H9 (cell line): ENCODE data around the gene CD300E. TPM values are rescaled to one million over a fixed set of nuclear protein-coding genes. Genes with fewer than 3 reads are reported as not detected.

Experiments used
- DNase-seq: peaks from one replicate; pipeline ENCODE4 v3.0.0-alpha.2; 2017
- H2AFZ ChIP-seq: one replicate; pipeline ENCODE4 v1.6.1; 2013; ENCODE audit warnings: mild to moderate bottlenecking, low read length, control low read depth, moderate library complexity
- H2AK5ac ChIP-seq: 2 replicates; pipeline ENCODE4 v1.6.1; 2013; ENCODE audit warnings: low read length, control low read depth, mixed read lengths; ENCODE audit not compliant: insufficient read length
- H2BK120ac ChIP-seq: one replicate; pipeline ENCODE4 v1.6.1; 2013; ENCODE audit warnings: low read depth, mild to moderate bottlenecking, low read length, control low read depth, inconsistent platforms; ENCODE audit not compliant: poor library complexity, severe bottlenecking
- H2BK12ac ChIP-seq: 2 replicates; pipeline ENCODE4 v1.6.1; 2013; ENCODE audit warnings: low read length, control low read depth, mixed read lengths, low read depth; ENCODE audit not compliant: insufficient read length
- H2BK15ac ChIP-seq: 2 replicates; pipeline ENCODE4 v1.6.1; 2013; ENCODE audit warnings: low read depth, low read length, control low read depth
- H2BK20ac ChIP-seq: one replicate; pipeline ENCODE4 v1.6.1; 2013; ENCODE audit warnings: low read depth, mild to moderate bottlenecking, low read length, control low read depth, inconsistent platforms; ENCODE audit not compliant: poor library complexity, severe bottlenecking
- H2BK5ac ChIP-seq: 2 replicates; pipeline ENCODE4 v1.6.1; 2013; ENCODE audit warnings: low read length, control low read depth, mixed read lengths; ENCODE audit not compliant: insufficient read length
- H3K14ac ChIP-seq: 2 replicates; pipeline ENCODE4 v1.6.1; 2013; ENCODE audit warnings: low read length, control low read depth; ENCODE audit not compliant: insufficient read depth
- H3K18ac ChIP-seq: 2 replicates; pipeline ENCODE4 v1.6.1; 2013; ENCODE audit warnings: low read depth, mild to moderate bottlenecking, mixed read lengths, low read length, control low read depth; ENCODE audit not compliant: insufficient read length
- H3K23ac ChIP-seq: 2 replicates; pipeline ENCODE4 v1.6.1; 2013; ENCODE audit warnings: low read length, control low read depth, mixed read lengths, low read depth; ENCODE audit not compliant: insufficient read length
- H3K23me2 ChIP-seq: 2 replicates; pipeline ENCODE4 v1.6.1; 2013; ENCODE audit warnings: low read depth, mild to moderate bottlenecking, mixed read lengths, low read length, control low read depth; ENCODE audit not compliant: insufficient read length, poor library complexity, severe bottlenecking
- H3K27ac ChIP-seq: 2 replicates; pipeline ENCODE4 v1.5.1; 2013; ENCODE audit warnings: low read length, control low read depth, mixed read lengths, low read depth; ENCODE audit not compliant: insufficient read length
- H3K27me3 ChIP-seq: 2 replicates; pipeline ENCODE4 v1.6.1; 2013; ENCODE audit warnings: low read length, control low read depth, inconsistent platforms; ENCODE audit not compliant: insufficient read depth
- H3K4ac ChIP-seq: 2 replicates; pipeline ENCODE4 v1.6.1; 2013; ENCODE audit warnings: low read depth, mild to moderate bottlenecking, control low read depth, inconsistent platforms, low read length, moderate library complexity
- H3K4me1 ChIP-seq: 2 replicates; pipeline ENCODE4 v1.6.1; 2013; ENCODE audit warnings: low read length, control low read depth, inconsistent platforms; ENCODE audit not compliant: insufficient read depth
- H3K4me2 ChIP-seq: 2 replicates; pipeline ENCODE4 v1.6.1; 2013; ENCODE audit warnings: low read length, control low read depth, mixed read lengths; ENCODE audit not compliant: insufficient read length, insufficient read depth
- H3K56ac ChIP-seq: 2 replicates; pipeline ENCODE4 v1.6.1; 2013; ENCODE audit warnings: low read depth, mild to moderate bottlenecking, mixed read lengths, low read length, control low read depth; ENCODE audit not compliant: insufficient read length
- H3K79me1 ChIP-seq: 2 replicates; pipeline ENCODE4 v1.6.1; 2013; ENCODE audit warnings: low read depth, mild to moderate bottlenecking, moderate library complexity, low read length, control low read depth, inconsistent platforms; ENCODE audit not compliant: insufficient read depth, poor library complexity, severe bottlenecking
- H3K79me2 ChIP-seq: 2 replicates; pipeline ENCODE4 v1.6.1; 2013; ENCODE audit warnings: low read length, control low read depth, inconsistent platforms; ENCODE audit not compliant: insufficient read depth
- H3K9ac ChIP-seq: 2 replicates; pipeline ENCODE4 v1.6.1; 2013; ENCODE audit warnings: low read length, control low read depth, mixed read lengths; ENCODE audit not compliant: insufficient read length; ENCODE audit errors: extremely low read depth
- H3K9me3 ChIP-seq: one replicate; pipeline ENCODE4 v1.6.1; 2013; ENCODE audit warnings: low read depth, low read length, inconsistent platforms; ENCODE audit not compliant: control insufficient read depth
- H3T11ph ChIP-seq: one replicate; pipeline ENCODE4 v1.6.1; 2013; ENCODE audit warnings: mild to moderate bottlenecking, low read length, control low read depth, inconsistent platforms
- H4K20me1 ChIP-seq: one replicate; pipeline ENCODE4 v1.6.1; 2013; ENCODE audit not compliant: control insufficient read depth, insufficient read length, insufficient read depth
- H4K5ac ChIP-seq: 2 replicates; pipeline ENCODE4 v1.6.1; 2013; ENCODE audit warnings: low read depth, mild to moderate bottlenecking, mixed read lengths, low read length, control low read depth; ENCODE audit not compliant: insufficient read length
- H4K8ac ChIP-seq: replicated peaks from 2 replicates; pipeline ENCODE4 v1.6.1; 2013; ENCODE audit warnings: low read length, control low read depth, mixed read lengths, low read depth; ENCODE audit not compliant: insufficient read length
- H4K91ac ChIP-seq: 2 replicates; pipeline ENCODE4 v1.6.1; 2013; ENCODE audit warnings: low read depth, mild to moderate bottlenecking, moderate library complexity, mixed read lengths, low read length, control low read depth; ENCODE audit not compliant: insufficient read length
- H3K27ac Mint-ChIP-seq, 3 experiments: 2 replicates in 2 of 3; 3 replicates in 1 of 3; pipeline ENCODE4 v1.8.0; 2020 to 2021; ENCODE audit warnings: mixed read lengths in 3 of 3, mild to moderate bottlenecking in 1 of 3, moderate library complexity in 1 of 3
- H3K27me3 Mint-ChIP-seq: 2 replicates; pipeline ENCODE4 v1.8.0; 2021; ENCODE audit warnings: low read depth, mild to moderate bottlenecking, moderate library complexity, mixed read lengths
- H3K36me3 Mint-ChIP-seq, 3 experiments: 2 replicates in 2 of 3; 3 replicates in 1 of 3; pipeline ENCODE4 v1.8.0; 2020 to 2021; ENCODE audit warnings: low read depth in 3 of 3, mixed read lengths in 3 of 3; ENCODE audit not compliant: insufficient read depth in 1 of 3
- H3K4me1 Mint-ChIP-seq, 2 experiments: 2 replicates each; pipeline ENCODE4 v1.8.0; 2020; ENCODE audit warnings: mixed read lengths in 2 of 2
- H3K4me3 Mint-ChIP-seq, 2 experiments: 2 replicates in 1 of 2; 3 replicates in 1 of 2; pipeline ENCODE4 v1.8.0; 2020 to 2021; ENCODE audit warnings: mild to moderate bottlenecking in 2 of 2, mixed read lengths in 2 of 2, moderate library complexity in 1 of 2
- H3K9me3 Mint-ChIP-seq, 2 experiments: 2 replicates in 1 of 2; 3 replicates in 1 of 2; pipeline ENCODE4 v1.8.0; 2020; ENCODE audit warnings: mild to moderate bottlenecking in 2 of 2, mixed read lengths in 2 of 2, moderate library complexity in 1 of 2
- WGBS: extraction: QIAGEN DNeasy Blood & Tissue Kit; methylation state at CpG from one replicate; pipeline ENCODE4 v1.1.7; 2013; ENCODE audit warnings: missing lambda C conversion rate, low lambda C conversion rate, mixed read lengths; ENCODE audit not compliant: insufficient read length; ENCODE audit errors: extremely low coverage; 5-methylcytosine and 5-hydroxymethylcytosine counted together
- total RNA-seq: library from RNA; stranded (reverse); gene quantifications from 2 replicates; pipeline ENCODE4 v1.2.1, GENCODE V29; 2021
- TF ChIP-seq, protein P1 (sequence below): fragments of 200-600 bp; sonication (generic); conservative IDR thresholded peaks from 3 replicates; pipeline ENCODE4 v1.8.0; 2021; ENCODE audit warnings: antibody characterized with exemption, mild to moderate bottlenecking

Gene CD300E
- total RNA-seq, 1 experiment from 2014 or later, result not detected

DNA sequence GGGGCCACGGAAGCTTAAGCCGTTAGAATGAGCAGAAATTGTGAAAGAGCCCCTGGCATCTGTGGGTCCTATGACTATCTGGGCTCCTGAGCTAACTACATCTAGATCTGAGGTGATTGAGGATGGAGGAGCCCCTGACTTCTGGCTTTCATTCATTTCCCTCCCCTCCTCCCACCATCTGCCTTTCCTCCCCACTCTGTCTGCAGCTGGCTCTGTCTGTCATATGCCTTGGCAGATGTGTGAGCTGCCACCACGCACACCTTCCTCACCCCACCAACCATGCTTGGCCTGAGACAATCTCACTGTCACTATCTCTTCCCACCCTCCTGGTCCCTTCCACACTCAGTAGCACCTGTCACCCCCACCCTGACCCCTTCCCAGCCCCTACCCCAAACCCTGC is 5.1 kb downstream of the CD300E start:
- Histone ChIP-seq H3K23ac (no peak overlapping the region), H3K56ac (no peak overlapping the region), H3K79me2 (no peaks in the 10 kb centered on the region), H3K4ac (no peak overlapping the region), H4K20me1 (no peaks in the 10 kb centered on the region), H3K18ac (no peak overlapping the region), H3K4me1 (no peaks in the 10 kb centered on the region), H3K27ac (no peak overlapping the region), H2BK12ac (no peak overlapping the region), H2AK5ac (no peak overlapping the region), H3T11ph (no peak overlapping the region), H4K91ac (no peak overlapping the region), H2AFZ (no peak overlapping the region), H3K4me2 (no peak overlapping the region), H3K9ac (no peak overlapping the region), H4K8ac (no peak overlapping the region), H2BK120ac (no peak overlapping the region), H3K27me3 (0 out of 2 replicates have a peak, but pooled peaks cover 4% of the 10 kb centered on the region), H3K14ac (no peak overlapping the region), H2BK15ac (no peak overlapping the region), H2BK20ac (no peak overlapping the region), H3K79me1 (no peaks in the 10 kb centered on the region), H2BK5ac (no peak overlapping the region), H3K23me2 (no peaks in the 10 kb centered on the region), H4K5ac (no peak overlapping the region), H3K9me3 (no peaks in the 10 kb centered on the region)
- H3K4me3 Mint-ChIP-seq, result no peak overlapping the region
- peaks cover 0 to 2% of the 10 kb centered on the region in 2 experiments; a peak in 1 of 5 replicates for H3K9me3 Mint-ChIP-seq
- H3K36me3 Mint-ChIP-seq, result no peaks in the 10 kb centered on the region
- no peak overlapping the region for H3K27ac Mint-ChIP-seq
- TF ChIP-seq, protein P1, sequence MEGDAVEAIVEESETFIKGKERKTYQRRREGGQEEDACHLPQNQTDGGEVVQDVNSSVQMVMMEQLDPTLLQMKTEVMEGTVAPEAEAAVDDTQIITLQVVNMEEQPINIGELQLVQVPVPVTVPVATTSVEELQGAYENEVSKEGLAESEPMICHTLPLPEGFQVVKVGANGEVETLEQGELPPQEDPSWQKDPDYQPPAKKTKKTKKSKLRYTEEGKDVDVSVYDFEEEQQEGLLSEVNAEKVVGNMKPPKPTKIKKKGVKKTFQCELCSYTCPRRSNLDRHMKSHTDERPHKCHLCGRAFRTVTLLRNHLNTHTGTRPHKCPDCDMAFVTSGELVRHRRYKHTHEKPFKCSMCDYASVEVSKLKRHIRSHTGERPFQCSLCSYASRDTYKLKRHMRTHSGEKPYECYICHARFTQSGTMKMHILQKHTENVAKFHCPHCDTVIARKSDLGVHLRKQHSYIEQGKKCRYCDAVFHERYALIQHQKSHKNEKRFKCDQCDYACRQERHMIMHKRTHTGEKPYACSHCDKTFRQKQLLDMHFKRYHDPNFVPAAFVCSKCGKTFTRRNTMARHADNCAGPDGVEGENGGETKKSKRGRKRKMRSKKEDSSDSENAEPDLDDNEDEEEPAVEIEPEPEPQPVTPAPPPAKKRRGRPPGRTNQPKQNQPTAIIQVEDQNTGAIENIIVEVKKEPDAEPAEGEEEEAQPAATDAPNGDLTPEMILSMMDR, result no peak
- H3K4me1 Mint-ChIP-seq, result no peaks in the 10 kb centered on the region
- no CpG with 5 or more reads among the region's 3 CpGs for WGBS
- DNase-seq, result no peak
- peaks cover 82% of the 10 kb centered on the region for H3K27me3 Mint-ChIP-seq
